H1 (cell line): ENCODE data around the gene GRM1.

Experiments used
- CBX5 ChIP-seq: fragments of 300-800, 300-1000 bp; sonication (generic); IDR thresholded peaks from 2 replicates; pipeline ENCODE4 v1.7.1; 2016; ENCODE audit warnings: antibody characterized with exemption, low read length, low read depth
- CREB1 ChIP-seq: IDR thresholded peaks from 2 replicates; pipeline ENCODE4 v1.6.1; 2012; ENCODE audit warnings: inconsistent platforms
- JUND ChIP-seq: IDR thresholded peaks from 2 replicates; pipeline ENCODE4 v1.6.1; 2011; ENCODE audit warnings: mild to moderate bottlenecking, improper control_type of control experiment, low read length
- KDM4A ChIP-seq: IDR thresholded peaks from one replicate; pipeline ENCODE4 v1.7.1; 2012; ENCODE audit warnings: low read depth, mild to moderate bottlenecking, moderate library complexity, low read length, inconsistent platforms; ENCODE audit not compliant: severe bottlenecking
- NANOG ChIP-seq: IDR thresholded peaks from 2 replicates; pipeline ENCODE4 v1.6.1; 2011; ENCODE audit warnings: low read length, low read depth, mild to moderate bottlenecking, inconsistent platforms; ENCODE audit not compliant: insufficient read depth, poor library complexity, severe bottlenecking
- POLR2A ChIP-seq, 2 experiments: IDR thresholded peaks; 1 replicate in 1 of 2; 2 replicates in 1 of 2; pipeline ENCODE4 v1.6.1; 2011; ENCODE audit warnings: low read depth in 2 of 2, low read length in 2 of 2, mild to moderate bottlenecking in 2 of 2; ENCODE audit errors: control extremely low read depth in 1 of 2
- SP1 ChIP-seq: IDR thresholded peaks from 2 replicates; pipeline ENCODE4 v1.6.1; 2011; ENCODE audit warnings: low read depth, low read length
- ZNF274 ChIP-seq: IDR thresholded peaks from 2 replicates; pipeline ENCODE4 v1.7.0; 2012; ENCODE audit warnings: low read length, borderline replicate concordance; ENCODE audit errors: extremely low read depth
- TF ChIP-seq, protein P1 (sequence below), 3 experiments: IDR thresholded peaks; 1 replicate in 2 of 3; 2 replicates in 1 of 3; pipeline versions ENCODE4 v1.5.1 to v1.6.1; 2011; ENCODE audit warnings: low read length in 3 of 3, mild to moderate bottlenecking in 3 of 3, inconsistent platforms in 2 of 3, low read depth in 1 of 3, moderate library complexity in 1 of 3; ENCODE audit not compliant: insufficient read depth in 1 of 3; ENCODE audit errors: control extremely low read depth in 1 of 3

- TF ChIP-seq, protein P1, sequence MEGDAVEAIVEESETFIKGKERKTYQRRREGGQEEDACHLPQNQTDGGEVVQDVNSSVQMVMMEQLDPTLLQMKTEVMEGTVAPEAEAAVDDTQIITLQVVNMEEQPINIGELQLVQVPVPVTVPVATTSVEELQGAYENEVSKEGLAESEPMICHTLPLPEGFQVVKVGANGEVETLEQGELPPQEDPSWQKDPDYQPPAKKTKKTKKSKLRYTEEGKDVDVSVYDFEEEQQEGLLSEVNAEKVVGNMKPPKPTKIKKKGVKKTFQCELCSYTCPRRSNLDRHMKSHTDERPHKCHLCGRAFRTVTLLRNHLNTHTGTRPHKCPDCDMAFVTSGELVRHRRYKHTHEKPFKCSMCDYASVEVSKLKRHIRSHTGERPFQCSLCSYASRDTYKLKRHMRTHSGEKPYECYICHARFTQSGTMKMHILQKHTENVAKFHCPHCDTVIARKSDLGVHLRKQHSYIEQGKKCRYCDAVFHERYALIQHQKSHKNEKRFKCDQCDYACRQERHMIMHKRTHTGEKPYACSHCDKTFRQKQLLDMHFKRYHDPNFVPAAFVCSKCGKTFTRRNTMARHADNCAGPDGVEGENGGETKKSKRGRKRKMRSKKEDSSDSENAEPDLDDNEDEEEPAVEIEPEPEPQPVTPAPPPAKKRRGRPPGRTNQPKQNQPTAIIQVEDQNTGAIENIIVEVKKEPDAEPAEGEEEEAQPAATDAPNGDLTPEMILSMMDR (IDR thresholded peaks at IDR 0.05; ENCODE audit: control extremely low read depth in 1 of 3, insufficient read depth in 1 of 3, low read depth in 1 of 3, low read length in 3 of 3): no peak
- TF ChIP-seq CBX5: no peak
- TF ChIP-seq KDM4A: no peak
- no peak for TF ChIP-seq JUND
- no peak for TF ChIP-seq NANOG
- no peak for TF ChIP-seq POLR2A (IDR thresholded peaks at IDR 0.05; ENCODE audit: control extremely low read depth in 1 of 2, low read depth in 2 of 2, low read length in 2 of 2)
- no peak for TF ChIP-seq ZNF274
- no peak for TF ChIP-seq CREB1
- TF ChIP-seq SP1: no peak
Measured at GRCh38 chr6:146300521-146300920, 271.7 kb downstream of the GRM1 start.
